Inflammatory macrophage (primary cell): Measurements from ENCODE around the gene PDE2A.

Experiments used
- DNase-seq, 2 donors: peaks; one replicate each; pipeline ENCODE4 v3.0.0-alpha.2; 2020 to 2022

PDE2A gene

GRCh38 chr11:72634472-72635095, 39.6 kb downstream of the PDE2A start:
- no peak for DNase-seq

DNA sequence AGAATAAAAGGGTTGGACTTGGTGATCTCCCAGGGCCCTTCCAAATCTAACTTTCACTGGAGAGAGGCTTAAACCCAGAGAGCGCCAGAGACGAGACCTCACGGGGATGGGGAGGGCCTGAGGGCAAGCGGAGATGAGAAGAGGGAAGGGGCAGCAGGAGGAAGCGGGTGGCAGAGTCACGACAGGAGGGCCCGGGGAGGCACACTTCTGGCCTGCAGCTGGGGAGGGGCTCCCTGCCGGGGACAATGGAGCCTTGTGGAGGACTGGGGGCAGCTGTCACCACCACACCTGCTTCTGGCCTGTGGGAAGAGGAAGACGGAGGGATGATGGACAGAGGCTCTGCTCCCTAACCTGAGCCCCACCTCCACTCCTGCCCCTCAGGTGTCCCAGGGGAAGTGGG, 40.2 kb downstream of the PDE2A start:
- no peak for DNase-seq

GRCh38 chr11:72633068-72633467, 41.2 kb downstream of the PDE2A start:
- no peak for DNase-seq

- DNase-seq = no peak
Measured at GRCh38 chr11:72631806-72632731, 42.2 kb downstream of the PDE2A start.

DNA sequence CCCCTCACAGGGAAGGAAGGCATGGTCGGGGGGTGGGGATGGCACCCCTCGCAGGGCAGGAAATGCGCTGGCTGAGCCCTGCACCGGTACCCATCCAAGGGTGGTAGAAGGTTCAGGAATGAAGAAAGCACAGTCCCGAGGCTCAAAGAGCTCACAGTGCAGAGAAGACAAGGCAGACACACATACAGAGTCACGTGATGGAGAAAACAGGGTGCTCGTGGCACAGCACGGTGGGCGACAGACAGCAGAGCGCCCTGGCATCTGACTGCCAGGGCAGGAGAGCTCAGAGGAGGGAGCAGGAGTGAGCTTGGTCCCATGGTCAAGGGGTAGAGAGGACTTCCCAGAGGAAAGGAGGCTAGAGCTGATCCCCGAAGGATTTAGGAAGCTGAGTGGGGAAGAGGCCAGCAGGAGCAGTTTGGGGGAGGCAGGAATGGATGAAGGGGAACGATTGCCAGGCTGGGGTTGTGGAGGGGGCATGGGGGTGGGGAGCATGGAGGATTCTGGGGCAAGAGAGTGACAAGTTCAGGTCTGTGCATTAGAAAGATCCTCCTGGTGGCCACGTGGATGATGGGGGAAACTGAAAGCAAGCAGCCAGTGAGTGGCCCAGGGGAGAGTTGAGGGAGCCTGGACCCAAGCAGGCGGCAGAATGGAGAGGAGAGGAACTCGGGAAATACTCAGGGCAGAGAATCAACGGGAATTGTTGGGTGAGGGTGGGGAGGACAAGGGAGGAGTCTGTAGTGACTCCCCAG, 43.9 kb downstream of the PDE2A start:
- DNase-seq = no peak

GRCh38 chr11:72629266-72629665, 45.0 kb downstream of the PDE2A start:
- DNase-seq = no peak

DNA sequence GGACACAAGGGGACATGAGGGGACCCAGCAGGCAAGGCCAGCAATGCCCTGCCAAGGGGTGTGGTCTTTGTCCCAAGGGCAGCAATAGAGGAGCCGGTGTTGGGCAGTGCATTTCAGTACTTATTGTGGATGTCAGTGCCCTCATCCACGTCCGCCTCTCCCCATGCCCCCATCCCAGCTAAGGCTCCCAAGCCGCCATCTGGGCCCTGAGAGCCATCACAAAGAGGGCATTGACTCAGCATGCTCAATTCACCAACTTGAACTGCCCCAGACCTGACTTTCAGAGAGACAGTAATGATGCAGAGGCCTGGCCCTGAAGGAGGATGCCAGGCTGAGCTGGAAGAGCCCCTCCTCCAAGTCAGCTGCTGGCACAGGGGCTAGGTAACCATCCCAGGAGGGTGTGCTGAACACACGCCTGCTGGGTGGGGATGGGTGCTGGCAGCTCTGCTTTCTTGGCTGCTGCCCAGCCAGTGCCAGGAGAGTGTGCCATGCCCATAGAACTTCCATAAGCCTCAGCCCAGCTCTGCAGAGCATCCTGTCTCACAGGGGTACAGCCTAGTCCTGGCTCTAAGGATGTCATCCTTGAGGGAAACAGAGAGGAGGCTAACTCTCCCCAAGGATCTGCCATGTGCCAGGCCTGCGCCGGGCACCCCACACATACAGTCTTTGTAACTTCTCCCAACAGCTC, 46.5 kb downstream of the PDE2A start:
- DNase-seq = no peak

GRCh38 chr11:72626414-72626936, 47.7 kb downstream of the PDE2A start:
- no peak for DNase-seq

- DNase-seq = no peak
Measured at GRCh38 chr11:72625691-72626413, 48.4 kb downstream of the PDE2A start.

GRCh38 chr11:72624496-72625201, 49.6 kb downstream of the PDE2A start:
- peak; percentile 42 to 63 for DNase-seq

DNA sequence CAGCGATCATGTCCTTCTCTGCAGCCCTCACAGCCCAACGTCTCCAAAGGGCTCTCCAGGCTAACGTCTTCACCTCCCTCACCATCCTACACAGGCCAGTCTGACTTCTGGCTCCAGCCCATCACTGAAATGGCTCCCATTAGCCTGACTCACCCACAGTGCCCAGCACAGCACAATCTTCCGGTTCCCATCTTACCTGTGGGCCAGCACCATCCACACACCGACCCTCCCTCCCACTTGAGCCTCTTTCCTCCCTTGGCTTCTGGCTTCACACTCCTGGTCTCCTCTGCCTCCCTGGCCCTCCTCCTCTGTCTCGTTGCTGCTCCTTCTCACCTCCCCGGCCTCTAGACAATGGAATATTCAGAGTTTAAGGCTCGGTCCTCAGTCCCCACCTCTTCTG, 51.2 kb downstream of the PDE2A start:
- no peak for DNase-seq

DNA sequence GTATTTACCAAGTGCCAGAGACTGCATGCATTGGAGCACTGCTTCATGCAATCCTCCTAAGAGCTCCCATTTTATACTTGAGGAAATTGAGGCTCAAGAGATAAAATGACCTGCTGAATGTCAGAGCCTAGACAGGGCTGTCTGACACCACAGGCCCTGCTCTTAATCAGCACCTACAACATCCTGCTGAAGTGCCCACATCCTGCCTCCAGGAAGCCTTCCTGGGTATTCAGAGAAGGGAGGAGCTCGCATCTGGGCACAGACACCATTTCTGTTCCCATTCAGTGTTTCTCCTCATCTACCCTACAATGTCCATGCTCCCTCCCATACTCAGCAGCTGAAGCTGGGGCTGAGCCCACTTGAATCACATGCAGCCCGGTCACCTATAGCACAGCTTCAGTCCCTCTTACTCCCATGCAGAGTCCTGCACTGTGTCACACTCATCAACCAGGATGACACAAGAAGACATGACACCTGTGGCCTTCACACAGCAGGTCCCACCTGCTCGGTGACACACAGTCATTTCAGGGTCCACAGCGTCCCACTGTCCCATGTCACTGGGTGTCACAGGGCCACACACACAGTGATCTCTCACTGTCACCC, 53.1 kb downstream of the PDE2A start:
- DNase-seq = no peak

DNA sequence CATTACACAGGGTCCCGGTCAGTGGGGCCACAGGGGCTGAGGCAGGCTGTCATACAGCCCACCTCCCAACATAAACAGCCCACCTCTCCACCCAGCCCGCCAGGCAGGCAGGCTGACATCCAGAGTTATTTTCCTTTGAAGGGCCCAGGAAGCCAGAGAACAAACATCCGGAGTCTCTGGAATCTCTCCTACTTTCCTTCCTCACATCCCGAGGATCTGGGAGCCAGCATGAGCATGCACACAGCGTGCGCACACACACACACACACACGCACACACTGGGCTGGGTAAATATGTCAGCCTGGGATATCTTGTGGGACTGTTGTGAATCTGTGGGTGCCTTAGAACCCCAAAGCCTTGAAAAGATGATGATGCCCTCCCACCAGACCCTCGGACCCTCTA, 55.4 kb downstream of the PDE2A start:
- DNase-seq = no peak

GRCh38 chr11:72617080-72617762, 57.0 kb downstream of the PDE2A start:
- DNase-seq = peak in 1 of 2 donors; percentile 26

DNA sequence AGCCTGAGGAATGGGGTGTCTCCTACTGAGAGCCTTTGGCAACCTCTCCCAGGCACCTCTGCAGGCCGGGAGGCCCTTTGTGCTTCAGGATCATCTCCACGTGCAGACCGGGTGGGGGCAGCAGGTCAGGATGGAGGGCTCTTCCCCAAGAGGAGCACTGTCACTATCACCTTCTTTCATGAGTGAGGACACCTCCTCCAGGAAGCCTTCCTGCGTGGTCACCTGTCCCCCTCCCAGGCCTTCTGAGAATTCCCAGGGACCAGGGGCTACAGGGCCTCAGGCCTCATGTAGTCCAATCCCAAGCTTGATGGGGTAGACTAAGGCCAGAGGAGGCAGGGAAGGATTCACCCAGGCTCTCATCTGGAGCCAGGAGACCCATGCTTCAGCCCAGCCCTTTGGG, 57.6 kb downstream of the PDE2A start:
- DNase-seq = no peak

- no peak for DNase-seq
Measured at GRCh38 chr11:72615329-72615728, 58.9 kb downstream of the PDE2A start.

DNA sequence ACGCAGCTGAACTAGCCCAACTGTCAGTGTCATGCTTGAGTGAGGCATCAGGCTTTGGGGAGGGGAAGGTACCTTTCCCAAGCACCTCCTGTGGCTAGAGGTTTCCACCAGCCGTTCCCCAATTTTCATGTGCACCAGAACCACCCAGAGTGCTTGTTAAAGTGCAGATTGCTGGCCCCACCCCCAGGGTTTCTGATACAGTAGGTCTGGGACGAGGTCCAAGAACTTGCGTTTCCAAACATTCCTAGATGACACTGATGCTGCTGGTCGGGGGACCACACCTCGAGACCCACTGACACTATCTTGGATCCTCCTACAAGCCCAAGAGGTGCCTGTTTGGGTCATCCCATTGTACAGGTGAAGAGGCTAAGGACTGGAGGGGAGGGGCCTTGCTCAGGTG, 59.8 kb downstream of the PDE2A start:
- no peak for DNase-seq

DNA sequence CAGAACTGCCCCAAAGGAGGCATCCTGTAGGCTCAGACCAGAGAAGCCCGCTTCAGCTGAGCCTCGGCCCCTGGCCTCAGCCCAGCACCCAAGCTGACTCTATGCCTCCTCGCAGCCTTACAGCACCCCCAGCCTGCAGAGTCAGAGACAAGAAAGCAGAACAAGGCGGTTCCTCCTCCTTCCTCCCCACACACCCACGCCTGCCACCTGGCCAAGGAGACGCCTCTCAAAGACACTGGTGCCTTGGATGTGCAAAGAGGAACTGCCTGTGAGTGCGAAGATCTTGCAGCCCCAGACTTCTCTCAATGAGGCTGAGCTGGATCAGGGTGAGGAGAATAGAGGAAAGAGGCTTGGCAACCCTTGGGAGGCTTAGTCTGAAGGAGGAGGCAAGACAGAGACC, 60.2 kb downstream of the PDE2A start:
- peak; percentile 94 to 95 for DNase-seq

GRCh38 chr11:72613450-72613849, 60.8 kb downstream of the PDE2A start:
- no peak for DNase-seq

DNA sequence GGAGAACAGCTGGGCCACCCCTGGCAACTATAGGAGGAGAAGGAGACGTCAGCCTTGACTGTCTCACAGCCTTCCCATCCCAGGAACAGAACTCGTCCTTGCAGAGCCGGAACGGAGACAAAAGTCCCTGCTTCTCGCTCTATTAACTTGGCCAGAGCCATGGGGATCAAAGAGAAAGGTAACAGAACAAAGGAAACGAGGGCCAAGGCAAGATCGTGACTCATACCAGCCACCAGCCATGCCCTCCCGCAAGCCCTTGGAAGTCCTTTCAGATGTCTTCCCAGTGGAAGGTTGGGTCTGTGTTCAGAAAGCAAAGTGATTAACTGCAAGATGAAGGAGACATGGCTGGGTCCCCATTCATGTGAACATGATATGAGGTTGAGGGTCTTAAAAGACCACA, 64.7 kb downstream of the PDE2A start:
- no peak for DNase-seq
